A673 (cell line): ENCODE measurements around the gene GSAP. TPM values are rescaled to one million over a fixed set of nuclear protein-coding genes. Genes with fewer than 3 reads are reported as not detected.
"Not testable (repeated sequence)": the region's sequence is repeated elsewhere in the genome, so short reads cannot be mapped to it uniquely, and the experiment has no call there.

Experiments
- Bru-seq: library from RNA; stranded (reverse); fragments of 400-500 nt; gene quantifications from one replicate; lab custom pipeline; 2021; lab: Mats Ljungman, UMichigan
- BruChase-seq, 2 experiments: library from RNA; stranded (reverse); fragments of 400-500 nt; gene quantifications; one replicate each; lab custom pipeline; 2021; lab: Mats Ljungman, UMichigan
- BruUV-seq: library from RNA; stranded (reverse); fragments of 400-500 nt; replicated peaks from 2 replicates; lab custom pipeline; 2021; lab: Mats Ljungman, UMichigan
- CTCF ChIA-PET: fragments of 300-600 bp; sonication (Branson Sonifier 250); formaldehyde crosslinking; loops from one replicate; lab custom pipeline; 2022; ENCODE audit warnings: antibody characterized with exemption; lab: Charles Lee
- POLR2A ChIA-PET: fragments of 300-600 bp; sonication (Branson Sonifier 250); formaldehyde crosslinking; loops from one replicate; lab custom pipeline; 2022; ENCODE audit warnings: antibody characterized with exemption; ENCODE audit not compliant: low non-redundant PET; lab: Charles Lee
- DNase-seq: peaks from one replicate; pipeline ENCODE4 v3.0.0-alpha.2; 2015; ENCODE audit warnings: low spot score
- H3K27ac ChIP-seq: fragments of 200-600 bp; sonication (generic); 2 replicates; pipeline ENCODE4 v1.5.1; 2016; ENCODE audit warnings: mixed run types, low read depth, mild to moderate bottlenecking, mixed read lengths, antibody characterized with exemption, low read length; ENCODE audit not compliant: poor library complexity, severe bottlenecking
- H3K27me3 ChIP-seq: fragments of 200-600 bp; sonication (generic); replicated peaks from 2 replicates; pipeline ENCODE4 v1.6.1; 2017; ENCODE audit warnings: mixed run types, low read depth, mild to moderate bottlenecking, mixed read lengths, antibody characterized with exemption, low read length; ENCODE audit not compliant: insufficient read depth, poor library complexity
- H3K36me3 ChIP-seq: fragments of 200-600 bp; sonication (generic); 2 replicates; pipeline ENCODE4 v1.6.1; 2016; ENCODE audit warnings: mixed run types, mild to moderate bottlenecking, mixed read lengths, antibody characterized with exemption, low read length; ENCODE audit not compliant: insufficient read depth, poor library complexity, severe bottlenecking
- H3K4me1 ChIP-seq: fragments of 200-600 bp; sonication (generic); 2 replicates; pipeline ENCODE4 v1.6.1; 2017; ENCODE audit warnings: mixed run types, mild to moderate bottlenecking, mixed read lengths, antibody characterized with exemption, low read length; ENCODE audit not compliant: insufficient read depth, poor library complexity, severe bottlenecking
- H3K4me3 ChIP-seq: fragments of 200-600 bp; sonication (generic); 2 replicates; pipeline ENCODE4 v1.5.1; 2016; ENCODE audit warnings: low read depth, mixed run types, mild to moderate bottlenecking, mixed read lengths, low read length; ENCODE audit not compliant: poor library complexity, severe bottlenecking
- H3K9me3 ChIP-seq: fragments of 200-600 bp; sonication (generic); 2 replicates; pipeline ENCODE4 v1.6.1; 2016; ENCODE audit warnings: mixed run types, low read depth, mild to moderate bottlenecking, mixed read lengths, antibody characterized with exemption, low read length; ENCODE audit not compliant: poor library complexity, severe bottlenecking
- EZH2 ChIP-seq: fragments of 200-600 bp; sonication (generic); IDR thresholded peaks from 2 replicates; pipeline ENCODE4 v1.6.1; 2017; ENCODE audit warnings: borderline replicate concordance, low read depth, mild to moderate bottlenecking, mixed read lengths, antibody characterized with exemption, low read length; ENCODE audit not compliant: poor library complexity, severe bottlenecking
- intact Hi-C: fragments of 100-400 bp; cut with micrococcal nuclease; formaldehyde crosslinking; loops from one replicate; pipeline ENCODE4 v1.10.0; 2022; ENCODE audit not compliant: unreplicated experiment
- long read RNA-seq: library from polyadenylated mRNA; stranded (forward); transcript quantifications from one replicate; pipeline ENCODE4 v2.0.0, GENCODE V29; 2022
- total RNA-seq: library from RNA; stranded (reverse); gene quantifications from 2 replicates; pipeline ENCODE4 v1.2.3, GENCODE V29; 2021
- TF ChIP-seq, protein P1 (sequence below): fragments of 300-800, 200-600 bp; sonication (generic); conservative IDR thresholded peaks from 2 replicates; pipeline ENCODE4 v1.5.1; 2017; ENCODE audit warnings: low read depth, mild to moderate bottlenecking, antibody characterized with exemption, low read length, moderate library complexity, mixed read lengths

Gene GSAP, protein sequence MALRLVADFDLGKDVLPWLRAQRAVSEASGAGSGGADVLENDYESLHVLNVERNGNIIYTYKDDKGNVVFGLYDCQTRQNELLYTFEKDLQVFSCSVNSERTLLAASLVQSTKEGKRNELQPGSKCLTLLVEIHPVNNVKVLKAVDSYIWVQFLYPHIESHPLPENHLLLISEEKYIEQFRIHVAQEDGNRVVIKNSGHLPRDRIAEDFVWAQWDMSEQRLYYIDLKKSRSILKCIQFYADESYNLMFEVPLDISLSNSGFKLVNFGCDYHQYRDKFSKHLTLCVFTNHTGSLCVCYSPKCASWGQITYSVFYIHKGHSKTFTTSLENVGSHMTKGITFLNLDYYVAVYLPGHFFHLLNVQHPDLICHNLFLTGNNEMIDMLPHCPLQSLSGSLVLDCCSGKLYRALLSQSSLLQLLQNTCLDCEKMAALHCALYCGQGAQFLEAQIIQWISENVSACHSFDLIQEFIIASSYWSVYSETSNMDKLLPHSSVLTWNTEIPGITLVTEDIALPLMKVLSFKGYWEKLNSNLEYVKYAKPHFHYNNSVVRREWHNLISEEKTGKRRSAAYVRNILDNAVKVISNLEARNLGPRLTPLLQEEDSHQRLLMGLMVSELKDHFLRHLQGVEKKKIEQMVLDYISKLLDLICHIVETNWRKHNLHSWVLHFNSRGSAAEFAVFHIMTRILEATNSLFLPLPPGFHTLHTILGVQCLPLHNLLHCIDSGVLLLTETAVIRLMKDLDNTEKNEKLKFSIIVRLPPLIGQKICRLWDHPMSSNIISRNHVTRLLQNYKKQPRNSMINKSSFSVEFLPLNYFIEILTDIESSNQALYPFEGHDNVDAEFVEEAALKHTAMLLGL
- total RNA-seq (0.15 TPM in 2 replicates), Bru-seq, nascent RNA (percentile 15 among the genes with signal in this experiment), BruChase-seq, experiment 1, labeled RNA remaining after a 2-hour chase (percentile 12 among the genes with signal in this experiment), BruChase-seq, experiment 2, labeled RNA remaining after a 6-hour chase (percentile 5 among the genes with signal in this experiment)
- long read RNA-seq, partial matches to known transcripts = 1 of 2 reads
- long read RNA-seq, other reads (novel, unspliced or antisense) = 1 of 2 reads

DNA sequence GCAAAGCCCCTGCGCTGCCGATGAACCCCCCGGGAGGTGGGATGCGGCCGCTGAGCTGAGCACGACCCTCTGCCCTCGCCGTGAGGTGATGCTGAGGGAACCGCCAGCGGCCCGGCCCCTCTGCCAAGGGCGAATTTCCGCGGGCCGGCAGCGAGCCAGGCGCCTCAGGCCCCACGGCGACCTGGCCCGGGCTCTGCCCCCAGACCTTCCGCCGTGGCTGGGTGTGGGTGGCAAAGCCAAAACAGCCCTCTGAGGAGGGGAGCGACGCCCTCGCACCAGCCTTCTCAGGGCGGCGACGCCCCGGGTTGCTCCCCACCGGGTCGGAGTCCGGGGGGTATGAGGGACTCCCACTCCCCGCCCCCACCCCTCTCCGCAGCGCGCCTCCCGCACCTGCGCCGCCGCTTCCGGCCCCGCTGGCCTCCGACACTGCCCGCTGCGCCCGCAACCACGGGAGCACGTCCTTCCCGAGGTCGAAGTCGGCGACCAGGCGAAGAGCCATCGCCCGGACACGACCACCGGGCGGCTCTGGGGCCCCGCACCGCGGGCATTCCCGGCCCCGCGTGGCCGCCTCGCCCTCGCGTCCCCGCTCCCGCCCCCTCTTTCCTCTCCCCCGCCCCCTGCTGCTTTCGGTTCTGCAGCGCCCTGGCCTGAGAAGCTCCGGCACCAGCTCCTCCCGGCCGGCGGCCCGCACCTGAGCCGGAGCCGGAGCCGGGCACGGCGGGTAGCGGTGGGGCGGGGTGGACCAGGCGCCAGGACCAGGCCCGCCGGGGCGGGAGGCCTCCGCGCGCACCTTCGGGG lies at the start of gene GSAP:
GSAP (minus strand) TSS at position 527 of the 798 bp plus-strand sequence; CDS start at position 499, 28 bp downstream.
- no peak for DNase-seq
- CTCF ChIA-PET = no interaction called here
- H3K27ac ChIP-seq = no peak within 1 kb of the TSS
- H3K4me3 ChIP-seq = peak within 1 kb of the TSS; percentile 39
- no peaks in the 10 kb centered on the region for H3K9me3 ChIP-seq
- TF ChIP-seq, protein P1, sequence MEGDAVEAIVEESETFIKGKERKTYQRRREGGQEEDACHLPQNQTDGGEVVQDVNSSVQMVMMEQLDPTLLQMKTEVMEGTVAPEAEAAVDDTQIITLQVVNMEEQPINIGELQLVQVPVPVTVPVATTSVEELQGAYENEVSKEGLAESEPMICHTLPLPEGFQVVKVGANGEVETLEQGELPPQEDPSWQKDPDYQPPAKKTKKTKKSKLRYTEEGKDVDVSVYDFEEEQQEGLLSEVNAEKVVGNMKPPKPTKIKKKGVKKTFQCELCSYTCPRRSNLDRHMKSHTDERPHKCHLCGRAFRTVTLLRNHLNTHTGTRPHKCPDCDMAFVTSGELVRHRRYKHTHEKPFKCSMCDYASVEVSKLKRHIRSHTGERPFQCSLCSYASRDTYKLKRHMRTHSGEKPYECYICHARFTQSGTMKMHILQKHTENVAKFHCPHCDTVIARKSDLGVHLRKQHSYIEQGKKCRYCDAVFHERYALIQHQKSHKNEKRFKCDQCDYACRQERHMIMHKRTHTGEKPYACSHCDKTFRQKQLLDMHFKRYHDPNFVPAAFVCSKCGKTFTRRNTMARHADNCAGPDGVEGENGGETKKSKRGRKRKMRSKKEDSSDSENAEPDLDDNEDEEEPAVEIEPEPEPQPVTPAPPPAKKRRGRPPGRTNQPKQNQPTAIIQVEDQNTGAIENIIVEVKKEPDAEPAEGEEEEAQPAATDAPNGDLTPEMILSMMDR = no peak
- TF ChIP-seq EZH2 = no peak
- no peaks in the 10 kb centered on the region for H3K4me1 ChIP-seq
- no peaks in the 10 kb centered on the region for H3K36me3 ChIP-seq
- peaks cover 32% of the 10 kb centered on the region for H3K27me3 ChIP-seq
- POLR2A ChIA-PET = interaction anchor here (0.9 kb wide), 1 partner anchor 11 kb away, joined by 15 read pairs; no protein-coding TSS in a partner anchor
- intact Hi-C loops = no loop called here
- BruUV-seq = no TSS peak

DNA sequence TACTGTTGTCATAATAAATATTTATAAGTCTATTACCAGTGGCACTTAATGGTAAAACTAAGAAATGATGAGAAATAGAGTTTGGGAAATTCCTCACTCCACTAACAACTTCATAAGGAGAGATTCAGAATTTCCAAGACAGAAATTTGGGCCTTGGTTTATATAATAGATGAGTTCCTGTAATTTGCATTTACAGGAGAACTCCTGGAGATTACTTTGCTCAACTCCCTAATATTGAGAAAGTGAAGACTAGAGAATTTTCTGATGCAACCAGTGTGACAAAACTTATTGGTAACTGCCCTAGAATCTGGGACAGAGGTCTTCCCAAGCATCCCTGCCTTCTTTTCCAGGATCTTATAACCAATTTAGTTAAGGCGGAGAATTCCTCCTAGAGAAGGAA lies 49.1 kb upstream of the GSAP start:
- Histone ChIP-seq H3K36me3 (no peaks in the 10 kb centered on the region), H3K9me3 (no peaks in the 10 kb centered on the region), H3K27me3 (no peaks in the 10 kb centered on the region), H3K4me3 (no peak overlapping the region), H3K27ac (no peak overlapping the region), H3K4me1 (no peaks in the 10 kb centered on the region)
- no peak for TF ChIP-seq EZH2
- TF ChIP-seq, protein P1 = no peak
- DNase-seq = no peak
- BruUV-seq = no TSS peak
- intact Hi-C loops = no loop called here
- ChIA-PET CTCF (no interaction called here), POLR2A (no interaction called here)

DNA sequence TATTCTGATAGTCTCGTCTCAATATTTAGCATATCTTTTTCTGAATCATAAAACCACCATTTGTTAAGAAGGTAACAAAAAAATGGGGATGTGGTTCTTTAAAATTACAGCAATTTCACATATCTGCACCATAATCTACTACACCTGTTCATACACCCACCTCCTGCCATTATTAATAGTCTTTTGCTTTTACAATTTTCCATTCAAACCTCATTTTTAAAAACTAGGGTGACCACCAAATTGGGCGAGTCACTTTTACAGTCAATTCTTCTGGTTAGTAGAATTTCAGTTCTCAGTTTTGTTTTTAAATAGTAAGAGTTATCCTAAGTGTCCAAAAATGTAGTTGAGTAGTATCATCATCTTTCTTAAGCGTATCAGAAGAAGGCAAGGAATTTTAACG lies 48.4 kb upstream of the GSAP start:
- no peak overlapping the region for H3K4me3 ChIP-seq
- H3K27me3 ChIP-seq = no peaks in the 10 kb centered on the region
- intact Hi-C loops = no loop called here
- no peak for TF ChIP-seq EZH2
- TF ChIP-seq, protein P1 = no peak
- CTCF ChIA-PET = no interaction called here
- no peaks in the 10 kb centered on the region for H3K9me3 ChIP-seq
- no TSS peak for BruUV-seq
- H3K4me1 ChIP-seq = no peaks in the 10 kb centered on the region
- POLR2A ChIA-PET = no interaction called here
- H3K36me3 ChIP-seq = no peaks in the 10 kb centered on the region
- no peak overlapping the region for H3K27ac ChIP-seq
- DNase-seq = no peak

DNA sequence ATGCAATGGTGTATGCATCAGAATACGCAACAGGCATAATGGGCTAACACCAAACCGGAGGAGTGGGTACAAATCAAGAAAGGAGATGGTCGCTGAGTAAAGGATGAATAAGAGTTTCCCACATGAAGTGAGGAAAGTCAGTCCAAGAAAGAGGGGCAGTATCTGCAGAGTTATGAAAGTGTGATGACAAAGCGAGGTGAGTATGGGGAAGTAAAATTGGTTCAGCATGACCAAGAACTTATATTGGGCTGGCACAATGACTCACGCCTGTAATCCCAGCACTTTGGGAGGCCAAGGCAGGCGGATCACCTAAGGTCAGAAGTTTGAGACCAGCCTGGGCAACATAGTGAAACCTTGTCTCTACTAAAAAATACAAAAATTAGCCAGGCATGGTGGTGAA lies 47.5 kb upstream of the GSAP start:
- H3K27ac ChIP-seq, intact Hi-C loops, CTCF ChIA-PET, DNase-seq, BruUV-seq, POLR2A ChIA-PET, H3K36me3 ChIP-seq, H3K4me3 ChIP-seq, H3K4me1 ChIP-seq, H3K9me3 ChIP-seq, H3K27me3 ChIP-seq: not testable (repeated sequence)
